HG02798 (cell line): ENCODE measurements around the gene MYRFL.

Experiments used
- ATAC-seq: cut with Tn5 transposase; IDR thresholded peaks from one replicate; pipeline ENCODE4 v1.9.1; 2021; ENCODE audit warnings: mild to moderate bottlenecking; ENCODE audit not compliant: unreplicated experiment, poor library complexity

Gene MYRFL

GRCh38 chr12:69894800-69895383, 69.9 kb downstream of the MYRFL start:
- no peak for ATAC-seq

- ATAC-seq, result no peak
These were observed 71.8 kb downstream of the MYRFL start for GRCh38 chr12:69896653-69897381.

- no peak for ATAC-seq
These were observed 72.7 kb downstream of the MYRFL start for GRCh38 chr12:69897744-69898143.

- ATAC-seq, result no peak
These were observed 73.2 kb downstream of the MYRFL start for GRCh38 chr12:69898236-69898635.

GRCh38 chr12:69900720-69901131, 75.7 kb downstream of the MYRFL start:
- ATAC-seq, result peak; percentile 79

GRCh38 chr12:69901221-69901905, 76.3 kb downstream of the MYRFL start:
- ATAC-seq, result no peak

GRCh38 chr12:69903548-69903947, 78.5 kb downstream of the MYRFL start:
- ATAC-seq, result no peak

GRCh38 chr12:69904777-69905176, 79.8 kb downstream of the MYRFL start:
- ATAC-seq, result no peak

- ATAC-seq, result no peak
These were observed 80.8 kb downstream of the MYRFL start for GRCh38 chr12:69905801-69906200.

GRCh38 chr12:69906411-69907216, 81.6 kb downstream of the MYRFL start:
- ATAC-seq, result peak; percentile 94

- no peak for ATAC-seq
These were observed 83.2 kb downstream of the MYRFL start for GRCh38 chr12:69908203-69908602.

- ATAC-seq, result no peak
These were observed 85.7 kb downstream of the MYRFL start for GRCh38 chr12:69910694-69911093.

- no peak for ATAC-seq
These were observed 88.5 kb downstream of the MYRFL start for GRCh38 chr12:69913526-69913925.

- no peak for ATAC-seq
These were observed 90.9 kb downstream of the MYRFL start for GRCh38 chr12:69915964-69916363.

- no peak for ATAC-seq
These were observed 91.7 kb downstream of the MYRFL start for GRCh38 chr12:69916544-69917235.

GRCh38 chr12:69918287-69918686, 93.3 kb downstream of the MYRFL start:
- ATAC-seq, result no peak

GRCh38 chr12:69919495-69919894, 94.5 kb downstream of the MYRFL start:
- no peak for ATAC-seq

- ATAC-seq, result no peak
These were observed 96.8 kb downstream of the MYRFL start for GRCh38 chr12:69921831-69922230.

- no peak for ATAC-seq
These were observed 98.0 kb downstream of the MYRFL start for GRCh38 chr12:69922999-69923398.

GRCh38 chr12:69925291-69925690, 100.3 kb downstream of the MYRFL start:
- ATAC-seq, result no peak
